Measurements from ENCODE around the gene ERO1A.

GRCh38 chr14:52703225-52703624 is 7.9 kb upstream of the ERO1A start:
- TF ChIP-seq CTCF (IDR thresholded peaks at IDR 0.05; ENCODE audit: poor library complexity, severe bottlenecking) (no peak), POLR2AphosphoS5 (IDR thresholded peaks at IDR 0.05) (no peak), REST (IDR thresholded peaks at IDR 0.05; ENCODE audit: borderline replicate concordance) (no peak), SMC3 (conservative IDR thresholded peaks at IDR 0.05; ENCODE audit: poor library complexity) (no peak)

Measured in neural cell (in vitro differentiated cells).